ENCODE data around the gene TRIM38. TPM values are rescaled to one million over a fixed set of nuclear protein-coding genes. Genes with fewer than 3 reads are reported as not detected.

Gene TRIM38
- total and polyA plus RNA-seq, 2 experiments from 2014 or later = 5.2 to 8.6 TPM

- Histone ChIP-seq H3K9me3 (ENCODE audit: low read depth) (no peaks in the 10 kb centered on the region), H3K4me1 (ENCODE audit: insufficient read depth) (no peaks in the 10 kb centered on the region), H3K4me3 (no peak overlapping the region), H3K27ac (no peak overlapping the region), H4K20me1 (ENCODE audit: insufficient read depth, poor library complexity, severe bottlenecking) (no peaks in the 10 kb centered on the region), H2AFZ (no peak overlapping the region), H3K27me3 (no peaks in the 10 kb centered on the region), H3K79me2 (no peaks in the 10 kb centered on the region), H3K36me3 (replicated peaks; ENCODE audit: insufficient read depth, low read depth) (no peaks in the 10 kb centered on the region), H3K4me2 (no peak overlapping the region), H3K9me2 (replicated peaks; ENCODE audit: insufficient read depth) (no peaks in the 10 kb centered on the region)
- WGBS (ENCODE audit: low lambda C conversion rate, missing lambda C conversion rate) = 84% methylated on average over 7 of the region's 7 CpGs
- no peak for DNase-seq (ENCODE audit: low spot score)
- no peak for TF ChIP-seq EZH2 (IDR thresholded peaks at IDR 0.05; ENCODE audit: borderline replicate concordance)
- TF ChIP-seq EZH2phosphoT487 (IDR thresholded peaks at IDR 0.05; ENCODE audit: low read depth, severe bottlenecking, unreplicated experiment) = no peak
- no peak for TF ChIP-seq CTCF (IDR thresholded peaks at IDR 0.05; ENCODE audit: poor library complexity)
Observed at GRCh38 chr6:25916789-25917490, 45.7 kb upstream of the TRIM38 start.

GRCh38 chr6:25918083-25918683, 44.4 kb upstream of the TRIM38 start:
- Histone ChIP-seq H3K4me3 (no peak overlapping the region), H3K27me3 (no peaks in the 10 kb centered on the region), H3K36me3 (replicated peaks; ENCODE audit: insufficient read depth, low read depth) (no peaks in the 10 kb centered on the region), H3K79me2 (no peaks in the 10 kb centered on the region), H3K4me2 (no peak overlapping the region), H4K20me1 (ENCODE audit: insufficient read depth, poor library complexity, severe bottlenecking) (no peaks in the 10 kb centered on the region), H3K27ac (no peak overlapping the region), H3K4me1 (ENCODE audit: insufficient read depth) (no peaks in the 10 kb centered on the region), H2AFZ (no peak overlapping the region), H3K9me3 (ENCODE audit: low read depth) (no peaks in the 10 kb centered on the region), H3K9me2 (replicated peaks; ENCODE audit: insufficient read depth) (no peaks in the 10 kb centered on the region)
- TF ChIP-seq CTCF (IDR thresholded peaks at IDR 0.05; ENCODE audit: poor library complexity) = no peak
- TF ChIP-seq EZH2 (IDR thresholded peaks at IDR 0.05; ENCODE audit: borderline replicate concordance) = no peak
- no peak for TF ChIP-seq EZH2phosphoT487 (IDR thresholded peaks at IDR 0.05; ENCODE audit: low read depth, severe bottlenecking, unreplicated experiment)
- DNase-seq (ENCODE audit: low spot score) = no peak
- WGBS (ENCODE audit: low lambda C conversion rate, missing lambda C conversion rate) = 83% methylated on average over 5 of the region's 5 CpGs

- DNase-seq (ENCODE audit: low spot score) = no peak
- no peaks in the 10 kb centered on the region for H3K4me1 ChIP-seq (ENCODE audit: insufficient read depth)
- H3K4me2 ChIP-seq = no peak overlapping the region
- 83% methylated on average over 2 of the region's 5 CpGs for WGBS (ENCODE audit: low lambda C conversion rate, missing lambda C conversion rate)
- H3K36me3 ChIP-seq (replicated peaks; ENCODE audit: insufficient read depth, low read depth) = no peaks in the 10 kb centered on the region
- no peak overlapping the region for H3K4me3 ChIP-seq
- H4K20me1 ChIP-seq (ENCODE audit: insufficient read depth, poor library complexity, severe bottlenecking) = no peaks in the 10 kb centered on the region
- no peak for TF ChIP-seq EZH2 (IDR thresholded peaks at IDR 0.05; ENCODE audit: borderline replicate concordance)
- no peak for TF ChIP-seq CTCF (IDR thresholded peaks at IDR 0.05; ENCODE audit: poor library complexity)
- TF ChIP-seq EZH2phosphoT487 (IDR thresholded peaks at IDR 0.05; ENCODE audit: low read depth, severe bottlenecking, unreplicated experiment) = no peak
- H3K79me2 ChIP-seq = no peaks in the 10 kb centered on the region
- H2AFZ ChIP-seq = no peak overlapping the region
- H3K27me3 ChIP-seq = no peaks in the 10 kb centered on the region
- no peak overlapping the region for H3K27ac ChIP-seq
- H3K9me2 ChIP-seq (replicated peaks; ENCODE audit: insufficient read depth) = no peaks in the 10 kb centered on the region
- H3K9me3 ChIP-seq (ENCODE audit: low read depth) = no peaks in the 10 kb centered on the region
Observed at GRCh38 chr6:25919657-25920056, 42.9 kb upstream of the TRIM38 start.
